Heart left ventricle (tissue), 16 donors: ENCODE measurements around the gene TXLNA. TPM values are rescaled to one million over a fixed set of nuclear protein-coding genes. Genes with fewer than 3 reads are reported as not detected.
A peak's percentile ranks its signal among the peaks of the same experiment; 100 is the strongest.

ENCODE experiments used
- ATAC-seq, 4 donors: fragments of 200-7000 bp; cut with Tn5 transposase; one replicate each; pipeline ENCODE4 v1.9.1; 2020 to 2022; ENCODE audit warnings: moderate library complexity in 4 of 4, mild to moderate bottlenecking in 3 of 4, moderate number of reproducible peaks in 1 of 4
- DNase-seq, 5 donors: peaks; one replicate each; pipeline ENCODE4 v3.0.0-alpha.2; 2020
- H3K27ac ChIP-seq, 12 donors: fragments of 200-600 bp; sonication (generic) in 4 of 12; one replicate each; pipeline versions ENCODE4 v1.5.0 to v1.8.0; 2016 to 2022; ENCODE audit warnings: mild to moderate bottlenecking in 2 of 12
- H3K27me3 ChIP-seq, 9 donors: fragments of 200-600 bp; sonication (generic) in 2 of 9; one replicate each; pipeline versions ENCODE4 v1.5.1 to v1.8.0; 2016 to 2022; ENCODE audit warnings: mild to moderate bottlenecking in 3 of 9
- H3K36me3 ChIP-seq, 9 donors: fragments of 200-600 bp; sonication (generic) in 2 of 9; one replicate each; pipeline versions ENCODE4 v1.5.0 to v1.8.0; 2018 to 2022; ENCODE audit warnings: mild to moderate bottlenecking in 2 of 9
- H3K4me1 ChIP-seq, 12 donors: fragments of 200-600 bp; sonication (generic) in 4 of 12; one replicate each; pipeline versions ENCODE4 v1.5.0 to v1.8.0; 2016 to 2022; ENCODE audit warnings: mild to moderate bottlenecking in 3 of 12
- H3K4me3 ChIP-seq, 12 donors: fragments of 200-600 bp; sonication (generic) in 4 of 12; one replicate each; pipeline versions ENCODE4 v1.5.0 to v1.8.0; 2017 to 2022; ENCODE audit warnings: mild to moderate bottlenecking in 9 of 12, moderate library complexity in 4 of 12
- H3K9me3 ChIP-seq, 12 donors: fragments of 200-600 bp; sonication (generic) in 4 of 12; one replicate each; pipeline versions ENCODE4 v1.5.0 to v1.8.0; 2016 to 2022; ENCODE audit warnings: mild to moderate bottlenecking in 1 of 12
- CTCF ChIP-seq, 12 donors: fragments of 200-600 bp; sonication (generic) in 4 of 12; IDR thresholded peaks; one replicate each; pipeline versions ENCODE4 v1.5.0 to v1.8.0; 2018 to 2022; ENCODE audit warnings: antibody characterized with exemption in 12 of 12, mild to moderate bottlenecking in 5 of 12
- POLR2A ChIP-seq, 2 donors: fragments of 450-650 bp; IDR thresholded peaks; one replicate each; pipeline ENCODE4 v1.6.1; 2017; ENCODE audit warnings: antibody characterized with exemption in 2 of 2, mild to moderate bottlenecking in 2 of 2, moderate library complexity in 2 of 2
- WGBS, 4 donors: extraction: QIAGEN DNeasy Blood & Tissue Kit in 2 of 4; methylation state at CpG; one replicate each; pipeline versions ENCODE4 v1.1.5 to v1.1.7; 2013 to 2018; 5-methylcytosine and 5-hydroxymethylcytosine counted together
- intact Hi-C, 10 donors: fragments of 100-400 bp; cut with DNase I; formaldehyde crosslinking; loops; one replicate each; pipeline versions ENCODE4 v1.11.1 to v1.14.2; 2022
- polyA plus RNA-seq, 2 donors: library from polyadenylated mRNA; stranded (reverse); fragments of 200-250 nt; gene quantifications; one replicate each; pipeline ENCODE4 v1.2.3, GENCODE V29; 2013
- total RNA-seq, 9 donors: library from RNA; depleted of rRNA in 2 of 9; stranded (reverse); fragments of >200 nt in 2 of 9; fragmentation: NEBNext Ultra II Directional in 3 of 9; extraction: Animal tissue kit (Norgen Biotek cat#: 25700) in 3 of 9; gene quantifications; one replicate each; pipeline versions ENCODE4 v1.1.0 to v1.2.4, GENCODE V29; 2016 to 2023
- donor health status: ischemic (EF 13 %, LVEDD 7.1; RV severe dilation, severe dysfunction).
- donor health status: healthy with polysubstance abuse.
- donor health status: DM: no; HTN: yes; CAD: no.
- donor health status: DM: no; HTN: no; CAD: no.
- donor health status: ischemic (EF 25% LVEDD 6.9; RV normal size, moderate dysfunction).
- donor health status: ischemic (EF 25% LVEDD 5.7; RV mildly dilated, moderate dysfunction).
- donor health status: healthy.
- donor health status: DM: yes; HTN: yes; CAD: no.
- donor health status: ischemic (EF 35%, LVEDD 5.7; RV mildly dilated, moderate dysfunction).
- donor health status: nonischemic (EF 11% LVEDD 7.7; RV severe dilation, severe dysfunction).
- donor health status: DM: yes; HTN: yes; CAD: no.
- donor health status: PGD.
- donor health status: ischemic (EF 29% LVEDD 5.4; RV normal size, mild dysfunction).
- donor health status: nonischemic (EF 23%, LVEDD 6.1; RV moderate dilation, normal function).

The TXLNA gene
- total and polyA plus RNA-seq, 11 donors, result 8.7 to 35.9 (median 18.6) TPM

- Histone ChIP-seq H3K27me3 (no peaks in the 10 kb centered on the region), H3K4me1 (peaks cover 13 to 38% (median 25%) of the 10 kb centered on the region in 12 donors), H3K36me3 (peaks cover 0 to 71% (median 46%) of the 10 kb centered on the region in 9 donors), H3K27ac (peak overlapping the region in 3 of 12 donors; percentile 72 to 97 (median 94)), H3K9me3 (no peaks in the 10 kb centered on the region), H3K4me3 (peak overlapping the region in 11 of 12 donors; percentile 64 to 95 (median 78))
- TF ChIP-seq POLR2A (IDR thresholded peaks at IDR 0.05) (no peak), CTCF (IDR thresholded peaks at IDR 0.05) (no peak)
- DNase-seq, result no peak
- ATAC-seq, result no peak
- 82 to 94% (median 85%) methylated on average over 4 of the region's 4 CpGs for WGBS, 4 donors
- intact Hi-C loops, result loop anchor here in 5 of 10 donors (5.0 to 10.0 kb wide), 4 partner anchors 71 to 174 kb away; partner anchors contain the start of genes BSDC1 (in 2 of the 5), HDAC1 (in 1 of the 5) and MARCKSL1 (in 1 of the 5)
Observed at GRCh38 chr1:32220746-32221580, 41.5 kb downstream of the TXLNA start.

GRCh38 chr1:32221581-32221979, 42.1 kb downstream of the TXLNA start:
- intact Hi-C loops, result loop anchor here in 5 of 10 donors (5.0 to 10.0 kb wide), 4 partner anchors 71 to 173 kb away; partner anchors contain the start of genes BSDC1 (in 2 of the 5), HDAC1 (in 1 of the 5) and MARCKSL1 (in 1 of the 5)
- no peak for DNase-seq
- Histone ChIP-seq H3K4me1 (peaks cover 13 to 32% (median 25%) of the 10 kb centered on the region in 12 donors), H3K27ac (peak overlapping the region; percentile 3 to 97 (median 86)), H3K4me3 (peak overlapping the region; percentile 64 to 95 (median 80)), H3K9me3 (no peaks in the 10 kb centered on the region), H3K36me3 (peaks cover 0 to 71% (median 46%) of the 10 kb centered on the region in 9 donors), H3K27me3 (no peaks in the 10 kb centered on the region)
- no peak for ATAC-seq
- 5 to 10% (median 8%) methylated on average over 13 of the region's 13 CpGs for WGBS, 4 donors
- no peak for TF ChIP-seq CTCF (IDR thresholded peaks at IDR 0.05)
- TF ChIP-seq POLR2A (IDR thresholded peaks at IDR 0.05), result no peak

GRCh38 chr1:32221980-32222755, 42.7 kb downstream of the TXLNA start, which contains the start of the genes EIF3I and TMEM234:
Gene EIF3I (plus strand): TSS chr1:32222407. CDS start chr1:32222442, 35 bp downstream.
Gene TMEM234 (minus strand): TSS chr1:32222353. CDS start chr1:32222322, 31 bp downstream.
- WGBS, 4 donors, result 0 to 1% (median 1%) methylated on average over 31 to 46 of the region's 46 CpGs
- H3K36me3 ChIP-seq, result peaks cover 0 to 71% (median 46%) of the 10 kb centered on the region in 9 donors
- TF ChIP-seq CTCF (IDR thresholded peaks at IDR 0.05) (no peak), POLR2A (IDR thresholded peaks at IDR 0.05) (peak; percentile 58 to 77)
- H3K27ac ChIP-seq, result peak within 1 kb of the TSS; percentile 39 to 97 (median 86)
- H3K4me1 ChIP-seq, result peaks cover 13 to 29% (median 25%) of the 10 kb centered on the region in 12 donors
- no peaks in the 10 kb centered on the region for H3K9me3 ChIP-seq
- intact Hi-C loops, result loop anchor here in 5 of 10 donors (5.0 to 10.0 kb wide), 4 partner anchors 70 to 173 kb away; partner anchors contain the start of genes BSDC1 (in 2 of the 5), HDAC1 (in 1 of the 5) and MARCKSL1 (in 1 of the 5)
- peak; percentile 94 for DNase-seq
- H3K27me3 ChIP-seq, result no peaks in the 10 kb centered on the region
- ATAC-seq, result peak; percentile 94 to 97 (median 96)
- H3K4me3 ChIP-seq, result peak within 1 kb of the TSS; percentile 64 to 95 (median 80)
